ENCODE results near the gene SFXN4.

GRCh38 chr10:119209035-119209735 lies 43.7 kb upstream of the SFXN4 start:
- TF ChIP-seq CTCF (IDR thresholded peaks at IDR 0.05) (peak; percentile 63 to 67 (median 63)), POLR2A (IDR thresholded peaks at IDR 0.05) (no peak)

All from right lobe of liver (tissue), 4 donors.